Neural crest cell (in vitro differentiated cells): ENCODE measurements around the gene ST7. TPM values are rescaled to one million over a fixed set of nuclear protein-coding genes. Genes with fewer than 3 reads are reported as not detected.

Source experiments
- DNase-seq: peaks from one replicate; pipeline ENCODE4 v3.0.0; 2021; ENCODE audit warnings: low read depth, mixed read lengths, low spot score
- H3K27ac Mint-ChIP-seq: one replicate; pipeline ENCODE4 v1.8.0; 2021; ENCODE audit warnings: mild to moderate bottlenecking, mixed read lengths; ENCODE audit not compliant: unreplicated experiment
- H3K27me3 Mint-ChIP-seq: 2 replicates; pipeline ENCODE4 v1.8.0; 2021; ENCODE audit warnings: low read depth, mild to moderate bottlenecking, mixed read lengths
- H3K36me3 Mint-ChIP-seq: 2 replicates; pipeline ENCODE4 v1.8.0; 2021; ENCODE audit warnings: low read depth, mild to moderate bottlenecking, mixed read lengths
- H3K4me1 Mint-ChIP-seq: 2 replicates; pipeline ENCODE4 v1.8.0; 2021; ENCODE audit warnings: mixed read lengths
- H3K4me3 Mint-ChIP-seq: one replicate; pipeline ENCODE4 v1.8.0; 2021; ENCODE audit warnings: mild to moderate bottlenecking, mixed read lengths
- H3K9me3 Mint-ChIP-seq: 2 replicates; pipeline ENCODE4 v1.8.0; 2021; ENCODE audit warnings: mixed read lengths
- CTCF ChIP-seq: fragments of 200-600 bp; sonication (generic); conservative IDR thresholded peaks from 2 replicates; pipeline ENCODE4 v1.5.0; 2021; ENCODE audit warnings: antibody characterized with exemption, mild to moderate bottlenecking
- total RNA-seq: library from RNA; stranded (reverse); gene quantifications from 2 replicates; pipeline ENCODE4 v1.2.1, GENCODE V29; 2021

The ST7 gene
- total RNA-seq, 1 donor from 2014 or later, result 22.4 TPM

- H3K27me3 Mint-ChIP-seq, result no peaks in the 10 kb centered on the region
- TF ChIP-seq CTCF, result peak; percentile 64
- peaks cover 17% of the 10 kb centered on the region for H3K36me3 Mint-ChIP-seq
- no peak overlapping the region for H3K27ac Mint-ChIP-seq
- H3K4me1 Mint-ChIP-seq, result no peaks in the 10 kb centered on the region
- peaks cover 8% of the 10 kb centered on the region for H3K9me3 Mint-ChIP-seq
- no peak overlapping the region for H3K4me3 Mint-ChIP-seq
- DNase-seq, result no peak
Measured at GRCh38 chr7:116988363-116988989, 35.2 kb downstream of the ST7 start.

GRCh38 chr7:116990056-116990455, 36.8 kb downstream of the ST7 start:
- H3K27ac Mint-ChIP-seq, result no peak overlapping the region
- peaks cover 8% of the 10 kb centered on the region for H3K9me3 Mint-ChIP-seq
- peaks cover 21% of the 10 kb centered on the region for H3K36me3 Mint-ChIP-seq
- no peak for DNase-seq
- no peaks in the 10 kb centered on the region for H3K27me3 Mint-ChIP-seq
- H3K4me1 Mint-ChIP-seq, result no peaks in the 10 kb centered on the region
- H3K4me3 Mint-ChIP-seq, result no peak overlapping the region
- no peak for TF ChIP-seq CTCF

GRCh38 chr7:116991233-116991632, 37.9 kb downstream of the ST7 start:
- no peak overlapping the region for H3K4me3 Mint-ChIP-seq
- no peak overlapping the region for H3K27ac Mint-ChIP-seq
- H3K9me3 Mint-ChIP-seq, result peaks cover 8% of the 10 kb centered on the region
- H3K4me1 Mint-ChIP-seq, result no peaks in the 10 kb centered on the region
- no peaks in the 10 kb centered on the region for H3K27me3 Mint-ChIP-seq
- peaks cover 23% of the 10 kb centered on the region for H3K36me3 Mint-ChIP-seq
- no peak for DNase-seq
- TF ChIP-seq CTCF, result no peak

- Mint-ChIP-seq H3K27me3 (no peaks in the 10 kb centered on the region), H3K36me3 (peaks cover 27% of the 10 kb centered on the region), H3K4me3 (no peak overlapping the region), H3K4me1 (no peaks in the 10 kb centered on the region), H3K27ac (no peak overlapping the region), H3K9me3 (peaks cover 18% of the 10 kb centered on the region)
- DNase-seq, result no peak
- no peak for TF ChIP-seq CTCF
Measured at GRCh38 chr7:116994611-116995010, 41.3 kb downstream of the ST7 start.

- no peak for TF ChIP-seq CTCF
- H3K27me3 Mint-ChIP-seq, result no peaks in the 10 kb centered on the region
- H3K27ac Mint-ChIP-seq, result no peak overlapping the region
- no peak overlapping the region for H3K4me3 Mint-ChIP-seq
- peaks cover 13% of the 10 kb centered on the region for H3K36me3 Mint-ChIP-seq
- peaks cover 12% of the 10 kb centered on the region for H3K9me3 Mint-ChIP-seq
- no peak for DNase-seq
- no peaks in the 10 kb centered on the region for H3K4me1 Mint-ChIP-seq
Measured at GRCh38 chr7:116997972-116998371, 44.7 kb downstream of the ST7 start.
